ENCODE measurements around the gene SUPT20HL1.
"Not testable (repeated sequence)": the region's sequence is repeated elsewhere in the genome, so short reads cannot be mapped to it uniquely, and the experiment has no call there.

Gene SUPT20HL1

GRCh38 chrX:24360272-24360671 is at the start of gene SUPT20HL1:
SUPT20HL1 (plus strand) TSS chrX:24360639; CDS start chrX:24362761, 2,122 bp downstream.
- TF ChIP-seq CTCF (IDR thresholded peaks at IDR 0.05; ENCODE audit: control extremely low read depth, extremely low read depth, low read depth, missing control alignments) = no peak
- CTCF ChIA-PET = no interaction called here
- POLR2A ChIA-PET = no interaction called here
- no peak for DNase-seq (ENCODE audit: extremely low spot score)

GRCh38 chrX:24310916-24311315 is 49.5 kb upstream of the SUPT20HL1 start:
- POLR2A ChIA-PET; DNase-seq (ENCODE audit: extremely low spot score); CTCF ChIA-PET: not testable (repeated sequence)

DNA sequence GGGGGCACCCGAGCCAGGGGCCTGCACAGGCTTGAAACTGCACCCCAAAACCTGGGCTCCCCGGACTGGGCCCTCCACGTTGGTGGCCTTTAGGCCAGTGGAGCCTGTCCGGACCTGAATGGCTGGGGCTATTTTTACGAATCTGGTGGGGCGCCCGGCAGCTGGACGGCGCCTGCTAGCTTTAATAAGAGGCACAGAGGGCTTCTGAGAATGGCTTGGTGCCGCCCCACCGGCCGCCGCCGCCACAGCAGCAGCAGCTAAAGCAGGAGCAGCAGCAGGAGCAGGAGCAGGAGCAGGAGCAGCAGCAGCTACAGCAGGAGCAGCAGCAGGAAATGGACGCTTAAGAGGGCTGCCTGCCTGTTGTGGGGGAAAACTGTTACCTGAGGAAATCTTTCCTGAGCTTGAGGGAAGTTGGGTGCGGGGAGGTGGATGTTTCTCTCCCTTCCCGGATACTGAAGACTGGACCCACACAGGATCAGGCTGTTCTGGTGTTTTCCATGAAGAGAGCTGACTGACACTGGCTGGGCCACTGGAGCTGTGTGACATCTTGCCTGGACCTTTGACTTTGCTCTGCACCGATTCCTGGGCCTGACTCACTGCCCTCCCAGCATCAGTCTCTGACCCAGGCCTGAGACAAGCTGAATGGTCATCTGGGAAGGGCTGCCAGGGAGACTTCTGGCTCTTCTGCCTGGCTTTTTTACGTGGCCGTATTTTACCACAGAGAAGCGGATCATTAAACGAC is 48.8 kb upstream of the SUPT20HL1 start:
- CTCF ChIA-PET; POLR2A ChIA-PET; DNase-seq (ENCODE audit: extremely low spot score): not testable (repeated sequence)

GRCh38 chrX:24312249-24312607 is 48.2 kb upstream of the SUPT20HL1 start:
- DNase-seq (ENCODE audit: extremely low spot score); POLR2A ChIA-PET; CTCF ChIA-PET: not testable (repeated sequence)

DNA sequence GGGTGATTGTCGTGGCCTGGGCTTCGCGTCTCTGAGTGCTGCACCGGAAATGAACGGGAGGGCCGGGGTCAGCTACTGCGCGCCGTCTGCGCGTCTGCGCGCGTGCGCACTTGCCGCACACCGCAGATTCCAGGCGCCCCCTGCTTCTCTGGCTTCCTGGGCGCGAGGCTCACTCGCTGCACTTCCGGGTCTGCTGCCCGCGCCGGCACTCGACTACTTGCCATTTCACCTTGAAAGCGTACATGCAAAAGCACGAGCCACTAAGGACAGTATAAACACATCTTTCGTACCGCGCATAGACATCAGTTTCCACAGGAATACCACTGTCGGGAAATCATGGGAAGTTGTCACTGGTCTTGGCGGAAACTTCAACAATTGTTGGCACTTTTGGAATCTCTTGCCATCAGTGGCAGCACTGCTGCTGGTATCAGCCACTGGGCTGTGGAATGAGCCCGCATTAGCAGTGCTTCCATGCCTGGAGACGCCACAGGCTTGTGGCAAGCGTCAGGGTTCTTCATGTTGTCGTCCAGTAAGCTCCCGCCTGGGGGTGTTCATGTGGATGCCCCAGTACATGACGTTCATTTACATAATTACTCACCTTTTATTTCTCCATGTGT is 46.3 kb upstream of the SUPT20HL1 start, which contains the start of gene SUPT20HL2:
TSS of gene SUPT20HL2 (minus strand) at position 51 of the 617 bp plus-strand sequence. CDS start 754 bp downstream, outside the sequence.
- DNase-seq (ENCODE audit: extremely low spot score) = no peak
- POLR2A ChIA-PET = no interaction called here

DNA sequence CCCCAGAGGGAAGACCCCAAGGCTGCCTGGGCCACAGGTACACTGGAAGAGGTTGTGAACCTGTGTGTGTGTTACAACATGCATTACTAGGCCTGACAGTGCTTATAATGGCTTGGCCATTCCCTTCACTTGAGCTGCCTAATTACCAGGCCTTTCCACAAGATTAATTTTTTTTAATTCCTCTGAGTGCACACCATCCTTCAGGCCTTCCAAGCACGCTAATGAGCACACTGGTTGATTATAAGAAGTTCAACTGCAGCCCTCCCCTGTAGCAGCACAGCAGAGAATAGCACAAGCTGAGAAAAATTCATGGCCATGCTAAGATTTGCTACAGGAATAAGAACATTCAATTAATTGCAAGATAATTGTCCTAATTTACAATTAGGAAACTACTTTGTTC is 44.3 kb upstream of the SUPT20HL1 start:
- ChIA-PET CTCF (no interaction called here), POLR2A (no interaction called here)

More for the DNA sequence above, 46.3 kb upstream of the SUPT20HL1 start, which contains the start of gene SUPT20HL2:
- CTCF ChIA-PET = no interaction called here
- TF ChIP-seq CTCF (IDR thresholded peaks at IDR 0.05; ENCODE audit: control extremely low read depth, extremely low read depth, low read depth, missing control alignments) = no peak

GRCh38 chrX:24317567-24317966 is 42.9 kb upstream of the SUPT20HL1 start:
- DNase-seq (ENCODE audit: extremely low spot score) = no peak
- no peak for TF ChIP-seq CTCF (IDR thresholded peaks at IDR 0.05; ENCODE audit: control extremely low read depth, extremely low read depth, low read depth, missing control alignments)
- ChIA-PET CTCF (no interaction called here), POLR2A (no interaction called here)

More for the DNA sequence above, 44.3 kb upstream of the SUPT20HL1 start:
- no peak for TF ChIP-seq CTCF (IDR thresholded peaks at IDR 0.05; ENCODE audit: control extremely low read depth, extremely low read depth, low read depth, missing control alignments)
- no peak for DNase-seq (ENCODE audit: extremely low spot score)

DNA sequence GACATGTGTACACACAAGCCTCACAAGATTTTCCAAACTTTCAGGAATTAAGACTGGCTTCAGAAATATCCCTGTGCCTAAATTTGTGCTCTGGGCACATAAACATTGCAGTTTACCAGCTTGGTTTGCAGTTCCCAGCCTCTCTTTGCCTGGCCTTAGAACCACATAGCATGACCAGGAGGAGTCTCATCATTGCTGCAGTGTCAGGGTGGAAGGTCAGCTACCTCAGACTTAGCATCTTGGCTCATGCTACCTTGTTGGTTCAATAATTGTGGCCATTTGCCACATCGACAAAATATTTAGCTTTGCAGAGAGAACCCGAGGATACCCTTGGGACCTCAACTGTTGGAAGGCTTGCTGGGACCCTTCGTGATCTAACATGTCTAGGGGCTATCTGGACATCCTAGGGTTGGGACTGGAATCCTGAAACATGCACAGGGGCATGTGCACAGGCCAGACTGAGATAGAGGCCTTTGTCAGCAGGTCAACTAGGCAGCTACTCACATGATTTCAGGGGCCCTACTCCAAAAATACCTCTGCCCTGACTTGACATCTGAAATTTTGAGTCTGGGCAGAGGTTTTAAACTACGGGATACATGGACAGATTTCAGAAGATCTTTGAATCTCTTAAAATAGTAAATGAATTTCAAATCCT is 38.6 kb upstream of the SUPT20HL1 start:
- ChIA-PET POLR2A (no interaction called here), CTCF (no interaction called here)

More for the DNA sequence above, 38.6 kb upstream of the SUPT20HL1 start:
- no peak for DNase-seq (ENCODE audit: extremely low spot score)
- TF ChIP-seq CTCF (IDR thresholded peaks at IDR 0.05; ENCODE audit: control extremely low read depth, extremely low read depth, low read depth, missing control alignments) = no peak

All from GM10248 (cell line).